Subcutaneous abdominal adipose tissue (tissue), 5 donors: ENCODE data around the gene MACROH2A1.

Experiments
- H3K27ac ChIP-seq: one replicate; pipeline ENCODE4 v1.7.0; 2013; ENCODE audit warnings: low read depth, mild to moderate bottlenecking, inconsistent platforms, low read length, moderate library complexity
- H3K27me3 ChIP-seq, 5 donors: one replicate each; pipeline ENCODE4 v1.7.0; 2013; ENCODE audit warnings: low read length in 5 of 5, inconsistent platforms in 1 of 5; ENCODE audit not compliant: control insufficient read depth in 5 of 5, insufficient read depth in 4 of 5
- H3K36me3 ChIP-seq, 5 donors: one replicate each; pipeline ENCODE4 v1.7.0; 2013; ENCODE audit warnings: low read length in 5 of 5; ENCODE audit not compliant: control insufficient read depth in 5 of 5, insufficient read depth in 5 of 5
- H3K4me1 ChIP-seq, 5 donors: one replicate each; pipeline ENCODE4 v1.7.0; 2013; ENCODE audit warnings: low read length in 5 of 5, mild to moderate bottlenecking in 3 of 5, moderate library complexity in 1 of 5; ENCODE audit not compliant: control insufficient read depth in 5 of 5, insufficient read depth in 5 of 5
- H3K4me3 ChIP-seq, 5 donors: one replicate each; pipeline ENCODE4 v1.7.0; 2013; ENCODE audit warnings: low read length in 5 of 5, low read depth in 1 of 5
- H3K9ac ChIP-seq, 5 donors: one replicate each; pipeline ENCODE4 v1.7.0; 2013; ENCODE audit warnings: low read length in 5 of 5, mild to moderate bottlenecking in 4 of 5, moderate library complexity in 3 of 5
- H3K9me3 ChIP-seq, 5 donors: one replicate each; pipeline ENCODE4 v1.7.0; 2013; ENCODE audit warnings: low read length in 5 of 5; ENCODE audit not compliant: control insufficient read depth in 5 of 5
- donor health status: healthy.
- donor health status: healthy.
- donor health status: healthy.
- donor health status: healthy.
- donor health status: healthy.

MACROH2A1 gene

GRCh38 chr5:135442431-135443160 is 43.6 kb upstream of the MACROH2A1 start:
- no peak overlapping the region for H3K4me3 ChIP-seq
- no peak overlapping the region for H3K9ac ChIP-seq
- H3K36me3 ChIP-seq, result no peaks in the 10 kb centered on the region
- peaks cover 0 to 57% (median 41%) of the 10 kb centered on the region in 5 donors for H3K4me1 ChIP-seq
- H3K27ac ChIP-seq, result no peak overlapping the region
- H3K27me3 ChIP-seq, result peaks cover 0 to 6% (median 0%) of the 10 kb centered on the region in 5 donors
- no peaks in the 10 kb centered on the region for H3K9me3 ChIP-seq

- Histone ChIP-seq H3K4me1 (peaks cover 0 to 64% (median 44%) of the 10 kb centered on the region in 5 donors), H3K9ac (no peak overlapping the region), H3K27ac (no peak overlapping the region), H3K36me3 (no peaks in the 10 kb centered on the region), H3K4me3 (no peak overlapping the region), H3K9me3 (no peaks in the 10 kb centered on the region), H3K27me3 (peaks cover 0 to 2% (median 0%) of the 10 kb centered on the region in 5 donors)
These were observed 42.9 kb upstream of the MACROH2A1 start for GRCh38 chr5:135441919-135442318.

DNA sequence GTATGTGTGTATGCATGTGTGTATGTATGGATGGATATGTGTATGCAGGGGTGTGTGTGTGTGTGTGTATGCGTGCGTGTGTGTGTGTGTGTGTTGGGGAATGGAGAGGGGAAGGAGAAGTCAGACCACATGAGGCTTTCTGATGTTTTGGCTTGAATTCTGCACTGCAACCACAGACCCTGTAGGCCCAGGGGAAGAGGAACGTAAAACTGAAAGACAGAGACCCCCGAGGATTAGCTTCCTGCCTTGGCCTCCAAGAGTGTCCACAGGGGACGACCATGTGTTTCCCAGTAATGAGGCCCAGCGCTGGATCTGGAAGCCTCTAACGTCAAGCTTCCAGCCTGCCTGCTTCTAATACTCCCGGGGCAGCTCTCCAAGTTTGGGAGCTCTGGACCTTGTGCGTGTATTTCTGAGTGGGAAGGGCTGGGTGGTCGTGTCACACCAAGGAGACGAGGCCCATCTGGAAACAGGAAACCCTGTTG is 42.4 kb upstream of the MACROH2A1 start:
- Histone ChIP-seq H3K27ac (no peak overlapping the region), H3K4me1 (peaks cover 0 to 69% (median 47%) of the 10 kb centered on the region in 5 donors), H3K27me3 (no peaks in the 10 kb centered on the region), H3K4me3 (no peak overlapping the region), H3K36me3 (no peaks in the 10 kb centered on the region), H3K9ac (no peak overlapping the region), H3K9me3 (no peaks in the 10 kb centered on the region)

GRCh38 chr5:135440916-135441315 is 41.9 kb upstream of the MACROH2A1 start:
- Histone ChIP-seq H3K27ac (no peak overlapping the region), H3K4me1 (peaks cover 0 to 69% (median 47%) of the 10 kb centered on the region in 5 donors), H3K4me3 (no peak overlapping the region), H3K9ac (no peak overlapping the region), H3K36me3 (no peaks in the 10 kb centered on the region), H3K9me3 (no peaks in the 10 kb centered on the region), H3K27me3 (peaks cover 0 to under 1% (median 0%) of the 10 kb centered on the region in 5 donors)

DNA sequence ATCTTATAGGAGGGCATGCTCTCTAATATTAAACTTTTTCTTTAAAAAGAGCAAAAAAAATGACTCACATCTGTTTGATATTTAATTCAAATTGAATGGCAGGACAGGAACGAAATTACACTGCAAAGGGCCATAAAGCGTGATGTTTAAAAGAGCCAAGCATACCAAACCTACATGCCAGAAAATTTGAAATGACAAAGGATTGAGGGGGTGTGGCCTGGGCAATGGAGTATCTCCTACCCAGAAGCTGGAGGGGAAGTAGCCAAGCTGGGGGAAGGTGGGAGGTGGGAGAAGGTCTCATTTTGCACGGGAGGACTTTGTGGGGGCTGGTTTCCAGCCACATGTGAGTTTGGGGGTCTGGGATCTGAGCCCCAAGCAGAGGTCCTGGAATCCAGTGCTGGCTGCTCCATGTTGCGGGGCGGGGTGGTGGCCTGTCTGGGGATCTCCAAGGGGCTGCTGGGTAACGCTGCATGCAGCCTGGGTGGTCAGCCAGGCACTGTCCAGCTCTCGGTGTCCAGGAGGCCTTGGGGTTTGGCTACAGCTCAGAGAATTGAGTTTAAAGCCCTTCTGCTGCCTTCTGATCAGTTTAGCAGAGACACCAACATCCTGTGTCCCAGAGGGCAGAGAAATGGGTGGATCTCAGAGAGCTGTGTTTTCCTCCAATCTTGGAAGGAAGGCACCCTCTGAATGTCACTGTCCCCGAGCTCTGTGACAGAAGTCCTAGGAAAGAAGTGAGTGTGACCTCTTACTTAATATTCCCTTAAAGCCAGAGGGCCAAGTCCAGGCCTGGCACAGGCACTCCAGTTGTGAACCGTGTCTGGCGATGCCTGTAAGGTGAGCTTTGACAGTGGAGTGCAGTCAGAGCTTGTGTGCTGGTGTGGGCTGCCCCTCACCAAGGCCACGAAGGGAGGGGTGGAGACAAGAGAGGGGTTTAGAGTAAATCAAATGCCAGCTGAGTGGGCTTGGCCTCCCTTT is 40.5 kb upstream of the MACROH2A1 start:
- Histone ChIP-seq H3K4me3 (no peak overlapping the region), H3K4me1 (peaks cover 0 to 67% (median 53%) of the 10 kb centered on the region in 5 donors), H3K27ac (no peak overlapping the region), H3K9me3 (no peaks in the 10 kb centered on the region), H3K27me3 (peaks cover 0 to 6% (median 0%) of the 10 kb centered on the region in 5 donors), H3K36me3 (no peaks in the 10 kb centered on the region), H3K9ac (peak overlapping the region in 1 of 5 donors; percentile 16)

- H3K27me3 ChIP-seq, result peaks cover 0 to 6% (median 0%) of the 10 kb centered on the region in 5 donors
These were observed 39.7 kb upstream of the MACROH2A1 start for GRCh38 chr5:135438636-135439221.

DNA sequence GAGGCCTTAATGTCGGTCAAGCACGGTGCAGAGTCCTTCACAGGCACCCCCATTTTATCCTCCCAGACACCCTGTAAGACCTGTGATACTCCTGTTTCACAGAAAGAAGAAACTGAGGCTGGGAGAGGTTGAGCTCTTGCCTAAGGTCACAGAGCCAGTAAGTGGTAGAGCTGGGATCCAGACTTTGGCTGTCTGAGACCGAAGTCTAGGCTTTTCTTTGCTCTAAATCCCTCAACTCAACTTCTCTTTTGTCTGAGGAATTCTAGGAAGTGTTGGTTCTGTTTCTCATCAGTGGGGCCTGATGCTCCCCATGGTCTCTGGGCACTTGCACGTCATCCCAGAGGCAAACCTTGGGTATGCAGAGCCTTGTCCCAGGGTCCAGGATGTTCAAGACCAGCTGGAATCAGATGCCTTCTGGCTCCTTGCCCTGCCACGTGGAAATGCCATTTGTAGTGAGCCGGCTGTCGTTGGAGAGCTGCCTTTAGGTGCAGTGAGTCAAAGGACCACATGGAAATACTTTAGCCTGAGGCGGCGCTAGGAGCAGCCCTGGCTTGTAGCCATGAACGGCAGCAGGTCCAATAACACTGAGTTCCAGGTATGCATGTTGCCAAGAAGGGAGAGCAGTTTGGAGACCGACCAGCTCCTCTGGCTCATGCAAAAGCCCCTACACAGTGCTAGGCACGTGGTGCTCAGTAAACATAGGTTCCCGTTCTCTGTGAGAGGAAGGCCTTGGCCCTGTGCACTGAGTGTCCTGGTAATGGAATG is 38.9 kb upstream of the MACROH2A1 start:
- no peak overlapping the region for H3K9ac ChIP-seq
- H3K36me3 ChIP-seq, result no peaks in the 10 kb centered on the region
- H3K9me3 ChIP-seq, result no peaks in the 10 kb centered on the region
- H3K27ac ChIP-seq, result no peak overlapping the region
- peaks cover 3 to 69% (median 58%) of the 10 kb centered on the region in 5 donors for H3K4me1 ChIP-seq
- H3K4me3 ChIP-seq, result no peak overlapping the region
- peaks cover 0 to 6% (median 0%) of the 10 kb centered on the region in 5 donors for H3K27me3 ChIP-seq

More at GRCh38 chr5:135438636-135439221, 39.7 kb upstream of the MACROH2A1 start:
- no peaks in the 10 kb centered on the region for H3K9me3 ChIP-seq
- no peaks in the 10 kb centered on the region for H3K36me3 ChIP-seq
- H3K4me1 ChIP-seq, result peaks cover 3 to 73% (median 61%) of the 10 kb centered on the region in 5 donors
- H3K27ac ChIP-seq, result no peak overlapping the region
- H3K9ac ChIP-seq, result peak overlapping the region in 1 of 5 donors; percentile 7
- H3K4me3 ChIP-seq, result no peak overlapping the region

GRCh38 chr5:135437422-135437795 is 38.4 kb upstream of the MACROH2A1 start:
- H3K27ac ChIP-seq, result no peak overlapping the region
- peaks cover 3 to 64% (median 54%) of the 10 kb centered on the region in 5 donors for H3K4me1 ChIP-seq
- no peaks in the 10 kb centered on the region for H3K9me3 ChIP-seq
- no peak overlapping the region for H3K9ac ChIP-seq
- H3K36me3 ChIP-seq, result no peaks in the 10 kb centered on the region
- peaks cover 0 to 6% (median 0%) of the 10 kb centered on the region in 5 donors for H3K27me3 ChIP-seq
- no peak overlapping the region for H3K4me3 ChIP-seq

- H3K4me1 ChIP-seq, result peaks cover 3 to 62% (median 51%) of the 10 kb centered on the region in 5 donors
- no peaks in the 10 kb centered on the region for H3K9me3 ChIP-seq
- no peak overlapping the region for H3K27ac ChIP-seq
- no peaks in the 10 kb centered on the region for H3K36me3 ChIP-seq
- no peak overlapping the region for H3K4me3 ChIP-seq
- peaks cover 0 to 6% (median 0%) of the 10 kb centered on the region in 5 donors for H3K27me3 ChIP-seq
- no peak overlapping the region for H3K9ac ChIP-seq
These were observed 38.0 kb upstream of the MACROH2A1 start for GRCh38 chr5:135436951-135437418.
